T-helper 22 cell (primary cell): Measurements from ENCODE around the gene AKAP12.
"Not testable (repeated sequence)": the region's sequence is repeated elsewhere in the genome, so short reads cannot be mapped to it uniquely, and the experiment has no call there.

ENCODE experiments used
- DNase-seq: peaks from one replicate; pipeline ENCODE4 v3.0.0-alpha.2; 2020; ENCODE audit warnings: low read depth

Gene AKAP12

GRCh38 chr6:151379933-151380847, 140.4 kb downstream of the AKAP12 start:
- DNase-seq: no peak

- no peak for DNase-seq
Measured at GRCh38 chr6:151380848-151381205, 141.1 kb downstream of the AKAP12 start.

GRCh38 chr6:151381722-151382121, 142.0 kb downstream of the AKAP12 start:
- DNase-seq: no peak

GRCh38 chr6:151382631-151383030, 142.9 kb downstream of the AKAP12 start:
- not testable (repeated sequence) for DNase-seq

- DNase-seq: no peak
Measured at GRCh38 chr6:151384151-151384550, 144.4 kb downstream of the AKAP12 start.

GRCh38 chr6:151385177-151385576, 145.4 kb downstream of the AKAP12 start:
- DNase-seq: no peak

GRCh38 chr6:151387175-151387970, 147.6 kb downstream of the AKAP12 start:
- DNase-seq: no peak

- no peak for DNase-seq
Measured at GRCh38 chr6:151388236-151388635, 148.5 kb downstream of the AKAP12 start.

GRCh38 chr6:151388997-151389617, 149.3 kb downstream of the AKAP12 start:
- DNase-seq: no peak

- DNase-seq: no peak
Measured at GRCh38 chr6:151389618-151390275, 150.0 kb downstream of the AKAP12 start.

- DNase-seq: peak; percentile 96
Measured at GRCh38 chr6:151390276-151390850, 150.6 kb downstream of the AKAP12 start.

- DNase-seq: peak; percentile 75
Measured at GRCh38 chr6:151390851-151391470, 151.2 kb downstream of the AKAP12 start.

GRCh38 chr6:151391471-151392413, 152.0 kb downstream of the AKAP12 start, which contains the start of gene ZBTB2:
Gene ZBTB2 (minus strand): TSS chr6:151391559. CDS start chr6:151373637, 17,922 bp downstream.
- peak; percentile 62 for DNase-seq

- no peak for DNase-seq
Measured at GRCh38 chr6:151392427-151392826, 152.7 kb downstream of the AKAP12 start.

GRCh38 chr6:151393410-151393809, 153.6 kb downstream of the AKAP12 start:
- DNase-seq: no peak

- no peak for DNase-seq
Measured at GRCh38 chr6:151399679-151400078, 159.9 kb downstream of the AKAP12 start.

GRCh38 chr6:151400473-151400872, 160.7 kb downstream of the AKAP12 start:
- DNase-seq: no peak

- DNase-seq: no peak
Measured at GRCh38 chr6:151402228-151402627, 162.5 kb downstream of the AKAP12 start.

- no peak for DNase-seq
Measured at GRCh38 chr6:151403919-151404308, 164.1 kb downstream of the AKAP12 start.
